ENCODE data around the gene ADCY6.

DNA sequence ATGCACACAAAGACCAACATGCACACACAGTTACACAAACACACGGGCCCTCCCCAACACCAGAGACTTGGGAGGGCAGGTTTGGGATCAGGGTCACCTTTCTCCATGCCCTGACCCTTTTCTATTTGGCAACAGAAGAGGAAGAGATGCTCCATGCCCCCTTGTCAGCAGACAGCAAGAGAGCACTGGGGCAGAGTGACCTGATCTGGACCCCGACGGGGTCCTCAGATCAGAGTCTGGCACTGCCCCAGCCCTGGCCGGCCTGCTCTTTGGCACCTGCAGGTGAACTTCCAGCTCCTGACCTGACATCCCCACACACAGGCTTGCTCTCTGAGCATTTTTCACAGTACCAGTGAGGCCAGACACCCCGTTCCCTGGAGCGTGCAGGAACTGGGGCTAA lies 21.4 kb downstream of the ADCY6 start:
- TF ChIP-seq, protein P1, sequence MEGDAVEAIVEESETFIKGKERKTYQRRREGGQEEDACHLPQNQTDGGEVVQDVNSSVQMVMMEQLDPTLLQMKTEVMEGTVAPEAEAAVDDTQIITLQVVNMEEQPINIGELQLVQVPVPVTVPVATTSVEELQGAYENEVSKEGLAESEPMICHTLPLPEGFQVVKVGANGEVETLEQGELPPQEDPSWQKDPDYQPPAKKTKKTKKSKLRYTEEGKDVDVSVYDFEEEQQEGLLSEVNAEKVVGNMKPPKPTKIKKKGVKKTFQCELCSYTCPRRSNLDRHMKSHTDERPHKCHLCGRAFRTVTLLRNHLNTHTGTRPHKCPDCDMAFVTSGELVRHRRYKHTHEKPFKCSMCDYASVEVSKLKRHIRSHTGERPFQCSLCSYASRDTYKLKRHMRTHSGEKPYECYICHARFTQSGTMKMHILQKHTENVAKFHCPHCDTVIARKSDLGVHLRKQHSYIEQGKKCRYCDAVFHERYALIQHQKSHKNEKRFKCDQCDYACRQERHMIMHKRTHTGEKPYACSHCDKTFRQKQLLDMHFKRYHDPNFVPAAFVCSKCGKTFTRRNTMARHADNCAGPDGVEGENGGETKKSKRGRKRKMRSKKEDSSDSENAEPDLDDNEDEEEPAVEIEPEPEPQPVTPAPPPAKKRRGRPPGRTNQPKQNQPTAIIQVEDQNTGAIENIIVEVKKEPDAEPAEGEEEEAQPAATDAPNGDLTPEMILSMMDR (IDR thresholded peaks at IDR 0.05) = no peak
- no peak for TF ChIP-seq POLR2A (IDR thresholded peaks at IDR 0.05)

Data from adrenal gland (tissue), 5 donors.